Stomach (tissue), 4 donors: ENCODE measurements around the gene GOLGA6L6.
"Not testable (repeated sequence)": the region's sequence is repeated elsewhere in the genome, so short reads cannot be mapped to it uniquely, and the experiment has no call there.

Source experiments
- CTCF ChIP-seq, 7 experiments: fragments of 450-650 bp in 4 of 7; fragments of 200-600 bp in 3 of 7; sonication (generic) in 3 of 7; IDR thresholded peaks; one replicate each; pipeline ENCODE4 v1.5.1; 2016 to 2019; ENCODE audit warnings: antibody characterized with exemption in 7 of 7, control low read depth in 2 of 7, mild to moderate bottlenecking in 1 of 7
- EP300 ChIP-seq: sonication (generic); formaldehyde crosslinking; IDR thresholded peaks from one replicate; pipeline ENCODE4 v1.6.1; 2017; ENCODE audit warnings: antibody characterized with exemption
- POLR2A ChIP-seq, 4 donors: fragments of 450-650 bp; IDR thresholded peaks; one replicate each; pipeline ENCODE4 v1.6.1; 2016; ENCODE audit warnings: antibody characterized with exemption in 4 of 4, control low read depth in 2 of 4, mild to moderate bottlenecking in 1 of 4, moderate library complexity in 1 of 4
- POLR2AphosphoS5 ChIP-seq, 3 donors: sonication (generic); formaldehyde crosslinking; IDR thresholded peaks; one replicate each; pipeline ENCODE4 v1.6.1; 2016; ENCODE audit warnings: antibody characterized with exemption in 3 of 3

- not testable (repeated sequence) for TF ChIP-seq CTCF (IDR thresholded peaks at IDR 0.05); POLR2A (IDR thresholded peaks at IDR 0.05); EP300; POLR2AphosphoS5 (IDR thresholded peaks at IDR 0.05)
Observed at GRCh38 chr15:20582109-20582725, 40.6 kb upstream of the GOLGA6L6 start.
